Ovary (tissue), 3 donors: ENCODE results near the gene PTPRK.

Experiments
- POLR2A ChIP-seq: fragments of 450-650 bp; IDR thresholded peaks from one replicate; pipeline ENCODE4 v1.6.1; 2017; ENCODE audit warnings: antibody characterized with exemption, mild to moderate bottlenecking, moderate library complexity
- TF ChIP-seq, protein P1 (sequence below), 3 donors: fragments of 450-650 bp in 2 of 3; fragments of 200-600 bp in 1 of 3; IDR thresholded peaks; one replicate each; pipeline versions ENCODE4 v1.5.1 to v1.8.0; 2016 to 2022; ENCODE audit warnings: antibody characterized with exemption in 3 of 3, mild to moderate bottlenecking in 1 of 3
- donor health status: DM: no; HTN: no; CAD: no.

DNA sequence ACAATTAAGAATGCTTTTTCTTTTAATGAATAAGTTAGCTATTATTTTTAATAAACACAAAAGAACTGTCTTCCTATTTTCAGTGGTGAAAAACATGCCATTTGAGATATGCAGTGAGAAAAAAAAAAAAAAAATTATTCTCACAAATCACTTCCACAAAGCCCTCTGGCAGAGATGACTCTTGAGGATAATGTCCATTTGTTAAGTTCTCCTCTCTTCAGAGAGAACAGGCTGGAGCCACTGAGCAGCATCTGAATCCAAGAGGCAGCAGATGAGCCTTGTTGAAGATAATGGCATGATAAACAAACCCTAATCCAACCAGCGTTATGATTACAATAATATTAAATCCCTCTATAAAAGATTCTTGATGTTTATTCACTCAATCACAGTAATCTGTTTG, 105.0 kb downstream of the PTPRK start:
- TF ChIP-seq, protein P1, sequence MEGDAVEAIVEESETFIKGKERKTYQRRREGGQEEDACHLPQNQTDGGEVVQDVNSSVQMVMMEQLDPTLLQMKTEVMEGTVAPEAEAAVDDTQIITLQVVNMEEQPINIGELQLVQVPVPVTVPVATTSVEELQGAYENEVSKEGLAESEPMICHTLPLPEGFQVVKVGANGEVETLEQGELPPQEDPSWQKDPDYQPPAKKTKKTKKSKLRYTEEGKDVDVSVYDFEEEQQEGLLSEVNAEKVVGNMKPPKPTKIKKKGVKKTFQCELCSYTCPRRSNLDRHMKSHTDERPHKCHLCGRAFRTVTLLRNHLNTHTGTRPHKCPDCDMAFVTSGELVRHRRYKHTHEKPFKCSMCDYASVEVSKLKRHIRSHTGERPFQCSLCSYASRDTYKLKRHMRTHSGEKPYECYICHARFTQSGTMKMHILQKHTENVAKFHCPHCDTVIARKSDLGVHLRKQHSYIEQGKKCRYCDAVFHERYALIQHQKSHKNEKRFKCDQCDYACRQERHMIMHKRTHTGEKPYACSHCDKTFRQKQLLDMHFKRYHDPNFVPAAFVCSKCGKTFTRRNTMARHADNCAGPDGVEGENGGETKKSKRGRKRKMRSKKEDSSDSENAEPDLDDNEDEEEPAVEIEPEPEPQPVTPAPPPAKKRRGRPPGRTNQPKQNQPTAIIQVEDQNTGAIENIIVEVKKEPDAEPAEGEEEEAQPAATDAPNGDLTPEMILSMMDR (IDR thresholded peaks at IDR 0.05) = no peak
- no peak for TF ChIP-seq POLR2A
